Measurements from ENCODE around the gene SPATA2L. TPM values are rescaled to one million over a fixed set of nuclear protein-coding genes. Genes with fewer than 3 reads are reported as not detected.

Gene SPATA2L
- 5.8 TPM for polyA plus RNA-seq (2013, experiment 1 of 2)
- polyA plus RNA-seq (2013, experiment 2 of 2): 5.8 TPM

- peaks cover 15% of the 10 kb centered on the region; the same call in 1 of the 2 replicates for H3K36me3 ChIP-seq (ENCODE audit: insufficient read depth, low read length)
- WGBS: under 1% methylated on average over 97 of the region's 97 CpGs
- peak within 1 kb of the TSS; percentile 74; the same call in 1 of the 2 replicates for H3K27ac ChIP-seq (ENCODE audit: low read depth, low read length)
- H3K9me3 ChIP-seq (ENCODE audit: insufficient read depth, low read depth, low read length): no peaks in the 10 kb centered on the region
- peak within 1 kb of the TSS; percentile 54 for H3K9ac ChIP-seq (ENCODE audit: low read depth, low read length)
- peaks cover 3% of the 10 kb centered on the region; the same call in 1 of the 2 replicates for H3K27me3 ChIP-seq (ENCODE audit: insufficient read depth, low read length)
- peaks cover 6% of the 10 kb centered on the region; the same call in 1 of the 2 replicates for H3K4me1 ChIP-seq (ENCODE audit: insufficient read depth, low read length)
- peak within 1 kb of the TSS; percentile 87 for H3K4me3 ChIP-seq (ENCODE audit: low read length)
Observed at GRCh38 chr16:89701425-89702406, at the start of gene SPATA2L. SPATA2L (minus strand) TSS chr16:89701705; CDS start chr16:89701232, 473 bp downstream.

GRCh38 chr16:89749637-89750036, 48.1 kb upstream of the SPATA2L start:
- Histone ChIP-seq H3K27me3 (ENCODE audit: insufficient read depth, low read length) (no peaks in the 10 kb centered on the region), H3K9ac (ENCODE audit: low read depth, low read length) (no peak overlapping the region), H3K4me1 (ENCODE audit: insufficient read depth, low read length) (no peaks in the 10 kb centered on the region), H3K9me3 (ENCODE audit: insufficient read depth, low read depth, low read length) (no peaks in the 10 kb centered on the region), H3K36me3 (ENCODE audit: insufficient read depth, low read length) (peaks cover 73% of the 10 kb centered on the region), H3K4me3 (ENCODE audit: low read length) (no peak overlapping the region), H3K27ac (ENCODE audit: low read depth, low read length) (no peak overlapping the region)
- 94% methylated on average over 10 of the region's 10 CpGs for WGBS

- WGBS: 98% methylated on average over 11 of the region's 11 CpGs
- H3K4me3 ChIP-seq (ENCODE audit: low read length): no peak overlapping the region
- H3K9ac ChIP-seq (ENCODE audit: low read depth, low read length): no peak overlapping the region
- H3K36me3 ChIP-seq (ENCODE audit: insufficient read depth, low read length): peaks cover 80% of the 10 kb centered on the region
- no peaks in the 10 kb centered on the region for H3K9me3 ChIP-seq (ENCODE audit: insufficient read depth, low read depth, low read length)
- H3K4me1 ChIP-seq (ENCODE audit: insufficient read depth, low read length): no peaks in the 10 kb centered on the region
- H3K27me3 ChIP-seq (ENCODE audit: insufficient read depth, low read length): no peaks in the 10 kb centered on the region
- H3K27ac ChIP-seq (ENCODE audit: low read depth, low read length): no peak overlapping the region
Observed at GRCh38 chr16:89748921-89749320, 47.4 kb upstream of the SPATA2L start.

- Histone ChIP-seq H3K27ac (ENCODE audit: low read depth, low read length) (no peak overlapping the region), H3K4me3 (ENCODE audit: low read length) (no peak overlapping the region), H3K9ac (ENCODE audit: low read depth, low read length) (no peak overlapping the region), H3K27me3 (ENCODE audit: insufficient read depth, low read length) (no peaks in the 10 kb centered on the region), H3K9me3 (ENCODE audit: insufficient read depth, low read depth, low read length) (no peaks in the 10 kb centered on the region), H3K36me3 (ENCODE audit: insufficient read depth, low read length) (peaks cover 83% of the 10 kb centered on the region), H3K4me1 (ENCODE audit: insufficient read depth, low read length) (no peaks in the 10 kb centered on the region)
- WGBS: 96% methylated on average over 9 of the region's 9 CpGs
Observed at GRCh38 chr16:89748076-89748475, 46.6 kb upstream of the SPATA2L start.

GRCh38 chr16:89746043-89746442, 44.5 kb upstream of the SPATA2L start:
- H3K4me3 ChIP-seq (ENCODE audit: low read length): no peak overlapping the region
- H3K36me3 ChIP-seq (ENCODE audit: insufficient read depth, low read length): peaks cover 93% of the 10 kb centered on the region
- H3K9me3 ChIP-seq (ENCODE audit: insufficient read depth, low read depth, low read length): no peaks in the 10 kb centered on the region
- 96% methylated on average over 15 of the region's 15 CpGs for WGBS
- no peaks in the 10 kb centered on the region for H3K27me3 ChIP-seq (ENCODE audit: insufficient read depth, low read length)
- no peak overlapping the region for H3K27ac ChIP-seq (ENCODE audit: low read depth, low read length)
- H3K9ac ChIP-seq (ENCODE audit: low read depth, low read length): no peak overlapping the region
- H3K4me1 ChIP-seq (ENCODE audit: insufficient read depth, low read length): no peaks in the 10 kb centered on the region

GRCh38 chr16:89744813-89745212, 43.3 kb upstream of the SPATA2L start:
- H3K27ac ChIP-seq (ENCODE audit: low read depth, low read length): no peak overlapping the region
- no peak overlapping the region for H3K9ac ChIP-seq (ENCODE audit: low read depth, low read length)
- no peaks in the 10 kb centered on the region for H3K9me3 ChIP-seq (ENCODE audit: insufficient read depth, low read depth, low read length)
- no peak overlapping the region for H3K4me3 ChIP-seq (ENCODE audit: low read length)
- 97% methylated on average over 16 of the region's 16 CpGs for WGBS
- peaks cover 94% of the 10 kb centered on the region for H3K36me3 ChIP-seq (ENCODE audit: insufficient read depth, low read length)
- H3K4me1 ChIP-seq (ENCODE audit: insufficient read depth, low read length): no peaks in the 10 kb centered on the region
- no peaks in the 10 kb centered on the region for H3K27me3 ChIP-seq (ENCODE audit: insufficient read depth, low read length)

- H3K4me3 ChIP-seq (ENCODE audit: low read length): no peak overlapping the region
- H3K27ac ChIP-seq (ENCODE audit: low read depth, low read length): no peak overlapping the region
- H3K27me3 ChIP-seq (ENCODE audit: insufficient read depth, low read length): no peaks in the 10 kb centered on the region
- no peak overlapping the region for H3K9ac ChIP-seq (ENCODE audit: low read depth, low read length)
- H3K9me3 ChIP-seq (ENCODE audit: insufficient read depth, low read depth, low read length): no peaks in the 10 kb centered on the region
- peaks cover 95% of the 10 kb centered on the region for H3K36me3 ChIP-seq (ENCODE audit: insufficient read depth, low read length)
- 95% methylated on average over 4 of the region's 4 CpGs for WGBS
- H3K4me1 ChIP-seq (ENCODE audit: insufficient read depth, low read length): no peaks in the 10 kb centered on the region
Observed at GRCh38 chr16:89742948-89743347, 41.4 kb upstream of the SPATA2L start.

GRCh38 chr16:89741342-89742014, 40.0 kb upstream of the SPATA2L start:
- Histone ChIP-seq H3K27me3 (ENCODE audit: insufficient read depth, low read length) (no peaks in the 10 kb centered on the region), H3K9ac (ENCODE audit: low read depth, low read length) (no peak overlapping the region), H3K4me1 (ENCODE audit: insufficient read depth, low read length) (no peaks in the 10 kb centered on the region), H3K36me3 (ENCODE audit: insufficient read depth, low read length) (peaks cover 96% of the 10 kb centered on the region), H3K27ac (ENCODE audit: low read depth, low read length) (no peak overlapping the region), H3K4me3 (ENCODE audit: low read length) (no peak overlapping the region), H3K9me3 (ENCODE audit: insufficient read depth, low read depth, low read length) (no peaks in the 10 kb centered on the region)
- 96% methylated on average over 11 of the region's 11 CpGs for WGBS

GRCh38 chr16:89739383-89739782, 37.9 kb upstream of the SPATA2L start:
- Histone ChIP-seq H3K27me3 (ENCODE audit: insufficient read depth, low read length) (no peaks in the 10 kb centered on the region), H3K36me3 (ENCODE audit: insufficient read depth, low read length) (peaks cover 97% of the 10 kb centered on the region), H3K4me3 (ENCODE audit: low read length) (no peak overlapping the region), H3K9ac (ENCODE audit: low read depth, low read length) (no peak overlapping the region), H3K9me3 (ENCODE audit: insufficient read depth, low read depth, low read length) (no peaks in the 10 kb centered on the region), H3K4me1 (ENCODE audit: insufficient read depth, low read length) (no peaks in the 10 kb centered on the region), H3K27ac (ENCODE audit: low read depth, low read length) (no peak overlapping the region)
- WGBS: 93% methylated on average over 9 of the region's 9 CpGs

GRCh38 chr16:89738538-89739317, 37.2 kb upstream of the SPATA2L start:
- Histone ChIP-seq H3K36me3 (ENCODE audit: insufficient read depth, low read length) (peaks cover 97% of the 10 kb centered on the region), H3K9me3 (ENCODE audit: insufficient read depth, low read depth, low read length) (no peaks in the 10 kb centered on the region), H3K27me3 (ENCODE audit: insufficient read depth, low read length) (no peaks in the 10 kb centered on the region), H3K27ac (ENCODE audit: low read depth, low read length) (no peak overlapping the region), H3K4me1 (ENCODE audit: insufficient read depth, low read length) (no peaks in the 10 kb centered on the region), H3K9ac (ENCODE audit: low read depth, low read length) (no peak overlapping the region), H3K4me3 (ENCODE audit: low read length) (no peak overlapping the region)
- WGBS: 95% methylated on average over 20 of the region's 20 CpGs
